Measurements from ENCODE around the gene SEMA7A. TPM values are rescaled to one million over a fixed set of nuclear protein-coding genes. Genes with fewer than 3 reads are reported as not detected.

Gene SEMA7A
- total RNA-seq, 1 experiment from 2014 or later, result 0.45 TPM

DNA sequence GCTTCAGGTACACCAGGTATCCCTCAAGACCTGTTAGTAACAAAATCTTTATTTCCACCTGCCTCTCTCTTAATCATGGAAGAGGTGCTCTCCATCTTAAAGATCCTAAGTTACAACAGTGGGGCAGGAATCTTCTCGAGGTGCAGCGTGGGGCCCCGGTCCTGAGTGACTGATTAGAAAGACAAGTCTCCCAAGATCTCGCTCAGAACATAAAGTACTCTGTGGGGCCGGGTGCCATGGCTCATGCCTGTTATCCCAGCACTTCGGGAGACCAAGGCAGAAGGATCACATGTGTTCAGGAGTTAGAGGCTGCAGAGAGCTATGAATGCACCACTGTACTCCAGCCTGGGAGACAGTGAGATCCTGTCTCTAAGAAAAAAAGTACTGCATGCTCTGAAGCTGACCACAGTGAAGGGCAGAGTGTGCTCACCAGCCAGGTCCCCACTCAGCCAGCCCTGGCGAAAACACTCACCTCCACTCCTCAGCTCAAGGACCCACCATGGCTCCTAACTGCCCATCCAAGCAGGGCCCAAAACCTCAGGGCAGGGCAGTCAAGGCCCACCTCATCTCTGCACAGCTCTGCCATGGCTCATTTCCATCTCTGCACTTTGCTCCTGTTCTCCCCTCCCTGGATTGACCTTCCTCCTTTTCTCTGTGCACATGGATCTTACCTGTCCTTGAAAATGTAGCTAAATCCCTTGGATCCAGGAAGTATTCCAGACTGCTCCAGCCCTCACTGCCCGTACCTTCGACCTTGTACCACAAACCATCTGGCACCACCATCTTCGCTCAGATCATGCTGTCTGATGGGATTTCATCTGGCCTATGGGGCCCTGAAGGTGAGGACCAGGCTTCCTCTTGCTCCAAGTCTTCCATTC lies 7.1 kb downstream of the SEMA7A start:
- no peak for TF ChIP-seq EZH2 (IDR thresholded peaks at IDR 0.05; ENCODE audit: borderline replicate concordance, low read depth, low read length, poor library complexity, severe bottlenecking)
- TF ChIP-seq, protein P1, sequence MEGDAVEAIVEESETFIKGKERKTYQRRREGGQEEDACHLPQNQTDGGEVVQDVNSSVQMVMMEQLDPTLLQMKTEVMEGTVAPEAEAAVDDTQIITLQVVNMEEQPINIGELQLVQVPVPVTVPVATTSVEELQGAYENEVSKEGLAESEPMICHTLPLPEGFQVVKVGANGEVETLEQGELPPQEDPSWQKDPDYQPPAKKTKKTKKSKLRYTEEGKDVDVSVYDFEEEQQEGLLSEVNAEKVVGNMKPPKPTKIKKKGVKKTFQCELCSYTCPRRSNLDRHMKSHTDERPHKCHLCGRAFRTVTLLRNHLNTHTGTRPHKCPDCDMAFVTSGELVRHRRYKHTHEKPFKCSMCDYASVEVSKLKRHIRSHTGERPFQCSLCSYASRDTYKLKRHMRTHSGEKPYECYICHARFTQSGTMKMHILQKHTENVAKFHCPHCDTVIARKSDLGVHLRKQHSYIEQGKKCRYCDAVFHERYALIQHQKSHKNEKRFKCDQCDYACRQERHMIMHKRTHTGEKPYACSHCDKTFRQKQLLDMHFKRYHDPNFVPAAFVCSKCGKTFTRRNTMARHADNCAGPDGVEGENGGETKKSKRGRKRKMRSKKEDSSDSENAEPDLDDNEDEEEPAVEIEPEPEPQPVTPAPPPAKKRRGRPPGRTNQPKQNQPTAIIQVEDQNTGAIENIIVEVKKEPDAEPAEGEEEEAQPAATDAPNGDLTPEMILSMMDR (conservative IDR thresholded peaks at IDR 0.05; ENCODE audit: low read depth, low read length), result no peak
- H3K27ac ChIP-seq (ENCODE audit: low read depth, low read length, poor library complexity, severe bottlenecking), result no peak overlapping the region
- H3K9me3 ChIP-seq (ENCODE audit: low read depth, low read length, poor library complexity, severe bottlenecking), result no peaks in the 10 kb centered on the region
- no peak for DNase-seq (ENCODE audit: low spot score)
- no peaks in the 10 kb centered on the region for H3K36me3 ChIP-seq (ENCODE audit: insufficient read depth, low read length, poor library complexity, severe bottlenecking)
- POLR2A ChIA-PET (ENCODE audit: low non-redundant PET), result no interaction called here
- BruUV-seq (replicated peaks), result no TSS peak
- no peak overlapping the region for H3K4me3 ChIP-seq (ENCODE audit: low read depth, low read length, poor library complexity, severe bottlenecking)
- intact Hi-C loops (cut with micrococcal nuclease; ENCODE audit: unreplicated experiment), result no loop called here
- H3K27me3 ChIP-seq (replicated peaks; ENCODE audit: insufficient read depth, low read depth, low read length, poor library complexity), result peaks cover 5% of the 10 kb centered on the region
- CTCF ChIA-PET, result no interaction called here
- no peaks in the 10 kb centered on the region for H3K4me1 ChIP-seq (ENCODE audit: insufficient read depth, low read length, poor library complexity, severe bottlenecking)

DNA sequence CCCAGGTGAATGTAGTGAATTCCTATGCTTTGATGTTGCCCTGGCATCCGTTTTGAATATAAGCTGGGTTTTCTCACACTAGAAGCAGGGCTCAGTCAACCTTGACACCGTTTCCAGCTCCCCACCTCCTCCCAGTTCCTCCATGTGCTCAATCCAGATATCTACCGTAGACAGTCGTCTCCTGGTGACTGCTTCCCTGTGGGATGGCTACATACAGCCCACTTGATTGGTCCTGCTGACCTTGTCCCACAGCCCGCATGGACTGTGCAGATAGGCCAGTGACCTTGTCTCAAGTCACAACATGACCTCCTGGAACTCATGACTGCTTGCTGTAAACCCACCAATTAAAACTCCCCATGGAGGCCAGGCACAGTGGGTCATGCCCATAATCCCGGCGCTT lies 8.1 kb downstream of the SEMA7A start:
- ChIA-PET POLR2A (ENCODE audit: low non-redundant PET) (no interaction called here), CTCF (no interaction called here)
- intact Hi-C loops (cut with micrococcal nuclease; ENCODE audit: unreplicated experiment), result no loop called here
- peaks cover 3% of the 10 kb centered on the region for H3K27me3 ChIP-seq (replicated peaks; ENCODE audit: insufficient read depth, low read depth, low read length, poor library complexity)
- no peaks in the 10 kb centered on the region for H3K9me3 ChIP-seq (ENCODE audit: low read depth, low read length, poor library complexity, severe bottlenecking)
- BruUV-seq (replicated peaks), result no TSS peak
- H3K4me1 ChIP-seq (ENCODE audit: insufficient read depth, low read length, poor library complexity, severe bottlenecking), result no peaks in the 10 kb centered on the region
- H3K27ac ChIP-seq (ENCODE audit: low read depth, low read length, poor library complexity, severe bottlenecking), result no peak overlapping the region
- no peak overlapping the region for H3K4me3 ChIP-seq (ENCODE audit: low read depth, low read length, poor library complexity, severe bottlenecking)
- DNase-seq (ENCODE audit: low spot score), result no peak
- H3K36me3 ChIP-seq (ENCODE audit: insufficient read depth, low read length, poor library complexity, severe bottlenecking), result no peaks in the 10 kb centered on the region
- TF ChIP-seq, protein P1 (conservative IDR thresholded peaks at IDR 0.05; ENCODE audit: low read depth, low read length), result no peak
- no peak for TF ChIP-seq EZH2 (IDR thresholded peaks at IDR 0.05; ENCODE audit: borderline replicate concordance, low read depth, low read length, poor library complexity, severe bottlenecking)

DNA sequence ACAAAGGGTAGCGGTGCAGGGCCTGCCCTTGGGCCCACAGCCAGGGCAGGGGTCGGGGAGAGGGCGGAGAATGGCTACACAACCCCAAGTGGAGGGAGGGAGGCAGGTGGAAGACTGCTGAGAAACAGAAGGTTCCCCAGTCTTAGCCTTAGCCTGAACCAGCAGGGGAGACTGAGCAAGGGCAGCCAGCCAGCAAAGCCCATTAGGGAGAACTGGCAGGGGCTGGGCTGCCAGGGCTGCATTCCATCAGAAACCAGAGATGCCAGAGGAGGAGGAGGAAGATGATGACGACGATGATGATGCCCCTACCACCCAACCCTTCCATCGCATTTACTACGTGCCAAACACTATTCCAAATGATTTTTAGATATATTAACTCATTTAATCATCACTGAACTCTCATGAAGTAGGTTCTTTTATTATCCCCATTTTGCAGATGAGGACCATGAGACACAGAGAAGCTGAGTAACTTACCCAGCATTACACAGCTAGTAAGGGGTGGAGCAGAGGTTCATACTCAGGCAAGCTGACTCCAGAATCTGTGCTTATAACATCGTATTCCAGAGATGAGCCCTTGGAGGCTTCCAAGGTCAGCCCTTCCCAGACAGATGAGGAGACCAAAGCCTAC lies 8.7 kb downstream of the SEMA7A start:
- no peak for DNase-seq (ENCODE audit: low spot score)
- Histone ChIP-seq H3K27ac (ENCODE audit: low read depth, low read length, poor library complexity, severe bottlenecking) (no peak overlapping the region), H3K9me3 (ENCODE audit: low read depth, low read length, poor library complexity, severe bottlenecking) (no peaks in the 10 kb centered on the region), H3K4me3 (ENCODE audit: low read depth, low read length, poor library complexity, severe bottlenecking) (no peak overlapping the region), H3K4me1 (ENCODE audit: insufficient read depth, low read length, poor library complexity, severe bottlenecking) (no peaks in the 10 kb centered on the region), H3K36me3 (ENCODE audit: insufficient read depth, low read length, poor library complexity, severe bottlenecking) (no peaks in the 10 kb centered on the region), H3K27me3 (replicated peaks; ENCODE audit: insufficient read depth, low read depth, low read length, poor library complexity) (no peaks in the 10 kb centered on the region)
- ChIA-PET POLR2A (ENCODE audit: low non-redundant PET) (no interaction called here), CTCF (no interaction called here)
- intact Hi-C loops (cut with micrococcal nuclease; ENCODE audit: unreplicated experiment), result no loop called here
- TF ChIP-seq, protein P1 (conservative IDR thresholded peaks at IDR 0.05; ENCODE audit: low read depth, low read length), result no peak
- TF ChIP-seq EZH2 (IDR thresholded peaks at IDR 0.05; ENCODE audit: borderline replicate concordance, low read depth, low read length, poor library complexity, severe bottlenecking), result no peak
- BruUV-seq (replicated peaks), result no TSS peak

Measured in A673 (cell line).